Measurements from ENCODE around the gene PDE4D. TPM values are rescaled to one million over a fixed set of nuclear protein-coding genes. Genes with fewer than 3 reads are reported as not detected.

PDE4D gene
- total RNA-seq, 4 donors from 2014 or later: 6.0 to 36.2 (median 10.0) TPM

- 76 to 87% methylated on average over 2 of the region's 2 CpGs for WGBS, 2 donors
- Histone ChIP-seq H3K27ac (no peak overlapping the region), H3K9me3 (no peaks in the 10 kb centered on the region), H3K27me3 (no peaks in the 10 kb centered on the region), H3K36me3 (no peaks in the 10 kb centered on the region), H3K4me1 (peaks cover 0 to 4% (median 3%) of the 10 kb centered on the region in 3 donors), H3K4me3 (no peak overlapping the region)
- TF ChIP-seq CTCF (IDR thresholded peaks at IDR 0.05): no peak
- TF ChIP-seq POLR2A (IDR thresholded peaks at IDR 0.05): no peak
- intact Hi-C loops (cut with DNase I): no loop called here
- DNase-seq: no peak
These were observed 284.8 kb downstream of the PDE4D start for GRCh38 chr5:59608745-59609144.

GRCh38 chr5:59607138-59607765, 286.3 kb downstream of the PDE4D start:
- Histone ChIP-seq H3K36me3 (no peaks in the 10 kb centered on the region), H3K4me1 (peaks cover 0 to 4% (median 3%) of the 10 kb centered on the region in 3 donors), H3K27ac (no peak overlapping the region), H3K9me3 (no peaks in the 10 kb centered on the region), H3K27me3 (no peaks in the 10 kb centered on the region), H3K4me3 (no peak overlapping the region)
- 57 to 62% methylated on average over 4 of the region's 4 CpGs for WGBS, 2 donors
- TF ChIP-seq POLR2A (IDR thresholded peaks at IDR 0.05) (no peak), CTCF (IDR thresholded peaks at IDR 0.05) (no peak)
- intact Hi-C loops (cut with DNase I): no loop called here
- no peak for DNase-seq

GRCh38 chr5:59605915-59606314, 287.6 kb downstream of the PDE4D start:
- peaks cover 0 to 4% (median 3%) of the 10 kb centered on the region in 3 donors for H3K4me1 ChIP-seq
- intact Hi-C loops (cut with DNase I): no loop called here
- WGBS, 2 donors: 79 to 87% methylated on average over 1 of the region's 1 CpG
- no peak for DNase-seq
- no peaks in the 10 kb centered on the region for H3K27me3 ChIP-seq
- TF ChIP-seq CTCF (IDR thresholded peaks at IDR 0.05) (no peak), POLR2A (IDR thresholded peaks at IDR 0.05) (no peak)
- no peak overlapping the region for H3K4me3 ChIP-seq
- H3K36me3 ChIP-seq: no peaks in the 10 kb centered on the region
- H3K9me3 ChIP-seq: no peaks in the 10 kb centered on the region
- H3K27ac ChIP-seq: no peak overlapping the region

GRCh38 chr5:59604111-59604510, 289.4 kb downstream of the PDE4D start:
- Histone ChIP-seq H3K4me3 (no peak overlapping the region), H3K9me3 (no peaks in the 10 kb centered on the region), H3K36me3 (no peaks in the 10 kb centered on the region), H3K4me1 (peaks cover 0 to 5% (median 5%) of the 10 kb centered on the region in 3 donors), H3K27ac (no peak overlapping the region), H3K27me3 (no peaks in the 10 kb centered on the region)
- no peak for DNase-seq
- intact Hi-C loops (cut with DNase I): no loop called here
- TF ChIP-seq CTCF (IDR thresholded peaks at IDR 0.05): no peak
- no peak for TF ChIP-seq POLR2A (IDR thresholded peaks at IDR 0.05)
- WGBS, 2 donors: 62 to 64% methylated on average over 4 of the region's 4 CpGs

- whole genome bisulfite sequencing, 2 donors: 35 to 64% methylated on average over 3 of the region's 3 CpGs
- Histone ChIP-seq H3K27ac (no peak overlapping the region), H3K4me3 (no peak overlapping the region), H3K4me1 (peaks cover 0 to 28% (median 16%) of the 10 kb centered on the region in 3 donors), H3K36me3 (no peaks in the 10 kb centered on the region), H3K9me3 (no peaks in the 10 kb centered on the region), H3K27me3 (no peaks in the 10 kb centered on the region)
- intact Hi-C loops (cut with DNase I): no loop called here
- TF ChIP-seq CTCF (IDR thresholded peaks at IDR 0.05) (no peak), POLR2A (IDR thresholded peaks at IDR 0.05) (no peak)
- DNase-seq: no peak
These were observed 292.5 kb downstream of the PDE4D start for GRCh38 chr5:59600998-59601397.

All from esophagus squamous epithelium (tissue), 5 donors.